ENCODE data around the gene ZSCAN1. TPM values are rescaled to one million over a fixed set of nuclear protein-coding genes. Genes with fewer than 3 reads are reported as not detected.
A peak's percentile ranks its signal among the peaks of the same experiment; 100 is the strongest.

ZSCAN1 gene
- total and polyA plus RNA-seq, 2 of the 4 experiments (the other 2 are of a cell fraction) = not detected

DNA sequence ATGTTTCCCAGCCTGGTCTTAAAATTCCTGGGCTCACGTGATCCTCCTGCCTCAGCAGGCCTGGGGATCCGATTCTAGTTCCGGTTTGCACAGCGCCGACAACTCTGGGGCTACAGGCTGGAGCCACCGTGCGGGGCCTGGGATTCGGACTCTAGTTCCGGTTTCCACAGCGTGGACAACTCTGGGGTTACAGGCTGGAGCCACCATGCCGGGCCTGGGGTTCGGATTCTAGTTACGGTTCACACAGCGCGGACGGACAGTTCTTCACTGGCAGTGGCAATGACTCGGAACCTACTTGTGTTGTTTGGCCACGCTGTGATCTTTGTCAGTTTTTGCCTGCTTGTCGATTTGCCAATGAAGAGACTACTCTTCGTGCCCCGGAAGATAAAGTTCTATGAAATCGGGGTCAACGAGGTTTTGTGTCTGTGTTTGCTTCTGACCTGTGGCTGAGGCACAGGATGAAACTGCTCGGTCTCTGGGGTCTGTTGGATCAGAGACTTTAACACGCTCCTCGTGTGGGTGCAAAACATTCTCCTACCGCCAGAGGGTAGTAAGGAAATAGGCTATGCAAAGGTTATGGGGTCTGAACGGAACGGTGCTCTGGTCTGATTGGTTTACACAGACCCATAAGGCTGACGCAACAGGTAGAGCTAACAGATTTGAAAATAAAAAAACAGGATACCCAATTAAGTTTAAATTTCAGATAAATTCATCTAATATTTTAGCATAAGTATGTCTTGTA is 12.1 kb upstream of the ZSCAN1 start:
- ChIA-PET CTCF (no interaction called here), POLR2A (ENCODE audit: unreplicated experiment) (no interaction called here)
- Histone ChIP-seq H3K9ac (ENCODE audit: low read depth, low read length) (no peak overlapping the region), H4K91ac (ENCODE audit: insufficient read depth, low read depth, low read length) (no peak overlapping the region), H3K27ac (ENCODE audit: insufficient read depth, low read length) (no peak overlapping the region), H3K9me3 (ENCODE audit: control insufficient read depth, insufficient read depth, low read length) (peaks cover 33% of the 10 kb centered on the region), H2BK15ac (ENCODE audit: low read depth, low read length) (no peak overlapping the region), H2AK5ac (ENCODE audit: low read depth, low read length) (no peak overlapping the region), H3K27me3 (ENCODE audit: control insufficient read depth, insufficient read depth, low read length) (no peaks in the 10 kb centered on the region), H2AFZ (replicated peaks; ENCODE audit: low read length, poor library complexity) (peak overlapping the region; percentile 70), H3K18ac (ENCODE audit: low read depth, low read length) (no peak overlapping the region), H3K79me1 (ENCODE audit: low read depth in 1 of 2, low read length in 2 of 2) (no peaks in the 10 kb centered on the region), H3K9me1 (ENCODE audit: insufficient read depth, low read length) (no peaks in the 10 kb centered on the region), H2BK5ac (ENCODE audit: low read depth, low read length, poor library complexity, severe bottlenecking) (no peak overlapping the region), H3K14ac (replicated peaks; ENCODE audit: low read depth, low read length) (no peak overlapping the region), H2AK9ac (replicated peaks; ENCODE audit: low read depth, low read length, poor library complexity) (no peak overlapping the region), H2BK20ac (ENCODE audit: low read depth, low read length) (no peak overlapping the region), H4K5ac (ENCODE audit: low read depth, low read length) (no peak overlapping the region), H4K20me1 (ENCODE audit: insufficient read depth, low read length) (no peaks in the 10 kb centered on the region), H2BK120ac (ENCODE audit: low read depth, low read length) (no peak overlapping the region), H4K8ac (ENCODE audit: low read depth in 2 of 2, low read length in 2 of 2) (no peak overlapping the region), H3K36me3 (ENCODE audit: control insufficient read depth, insufficient read depth, low read length) (no peaks in the 10 kb centered on the region), H3K23ac (ENCODE audit: low read depth, low read length) (no peak overlapping the region), H3K4ac (ENCODE audit: low read depth, low read length) (no peak overlapping the region), H3K4me3 (ENCODE audit: insufficient read depth, low read depth, low read length) (no peak overlapping the region), H3K4me2 (ENCODE audit: low read depth, low read length) (no peak overlapping the region), H3K56ac (ENCODE audit: extremely low read depth, insufficient read depth, low read length) (no peak overlapping the region), H3K4me1 (ENCODE audit: control insufficient read depth, insufficient read depth, low read length) (no peaks in the 10 kb centered on the region)
- in situ Hi-C loops (cut with MboI; ENCODE audit: low sequenced_read_pairs) = no loop called here
- ATAC-seq (ENCODE audit: low read depth) = peak; percentile 67
- 69% methylated on average over 22 of the region's 30 CpGs; no CpG with 5 or more reads in 1 of the 2 experiments for WGBS, 2 experiments (ENCODE audit: extremely low coverage in 2 of 2, insufficient read length in 1 of 2)
- no peak for TF ChIP-seq RFX5 (IDR thresholded peaks at IDR 0.05; ENCODE audit: low read depth, low read length)
- TF ChIP-seq CEBPB (IDR thresholded peaks at IDR 0.05; ENCODE audit: low read depth, low read length) = 0 out of 2 replicates have a peak, but pooled peaks have one; percentile 20
- peak; percentile 27; the same call in 1 of the 2 replicates for TF ChIP-seq SMC3 (IDR thresholded peaks at IDR 0.05; ENCODE audit: low read depth, low read length)
- peak; percentile 44 for TF ChIP-seq RAD21 (IDR thresholded peaks at IDR 0.05; ENCODE audit: low read length)
- no peak for TF ChIP-seq CHD1 (IDR thresholded peaks at IDR 0.05; ENCODE audit: low read depth, low read length)
- TF ChIP-seq, protein P1, sequence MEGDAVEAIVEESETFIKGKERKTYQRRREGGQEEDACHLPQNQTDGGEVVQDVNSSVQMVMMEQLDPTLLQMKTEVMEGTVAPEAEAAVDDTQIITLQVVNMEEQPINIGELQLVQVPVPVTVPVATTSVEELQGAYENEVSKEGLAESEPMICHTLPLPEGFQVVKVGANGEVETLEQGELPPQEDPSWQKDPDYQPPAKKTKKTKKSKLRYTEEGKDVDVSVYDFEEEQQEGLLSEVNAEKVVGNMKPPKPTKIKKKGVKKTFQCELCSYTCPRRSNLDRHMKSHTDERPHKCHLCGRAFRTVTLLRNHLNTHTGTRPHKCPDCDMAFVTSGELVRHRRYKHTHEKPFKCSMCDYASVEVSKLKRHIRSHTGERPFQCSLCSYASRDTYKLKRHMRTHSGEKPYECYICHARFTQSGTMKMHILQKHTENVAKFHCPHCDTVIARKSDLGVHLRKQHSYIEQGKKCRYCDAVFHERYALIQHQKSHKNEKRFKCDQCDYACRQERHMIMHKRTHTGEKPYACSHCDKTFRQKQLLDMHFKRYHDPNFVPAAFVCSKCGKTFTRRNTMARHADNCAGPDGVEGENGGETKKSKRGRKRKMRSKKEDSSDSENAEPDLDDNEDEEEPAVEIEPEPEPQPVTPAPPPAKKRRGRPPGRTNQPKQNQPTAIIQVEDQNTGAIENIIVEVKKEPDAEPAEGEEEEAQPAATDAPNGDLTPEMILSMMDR (conservative IDR thresholded peaks at IDR 0.05; ENCODE audit: low read depth, low read length) = peak; percentile 42
- no peak for TF ChIP-seq FOS (IDR thresholded peaks at IDR 0.05; ENCODE audit: low read depth, low read length)
- intact Hi-C loops (cut with micrococcal nuclease) = loop anchor here (1.0 kb wide), 1 partner anchor 134 kb away; no protein-coding TSS in a partner anchor
- dilution Hi-C loops (cut with HindIII; ENCODE audit: low sequenced_read_pairs, unreplicated experiment) = no loop called here
- DNase-seq = peak; percentile 40
- BruUV-seq (replicated peaks) = no TSS peak
